Measurements from ENCODE around the gene MS4A18.

- TF ChIP-seq YY1 (IDR thresholded peaks at IDR 0.05; ENCODE audit: insufficient read depth, insufficient read length) (no peak), SUZ12 (IDR thresholded peaks at IDR 0.05; ENCODE audit: extremely low read depth, insufficient read depth, insufficient read length) (no peak)
These were observed 55.5 kb downstream of the MS4A18 start for GRCh38 chr11:60780065-60780464.

Measured in NT2/D1 (cell line).